Suprapubic skin (tissue), 4 donors: ENCODE data around the gene SUMF1. TPM values are rescaled to one million over a fixed set of nuclear protein-coding genes. Genes with fewer than 3 reads are reported as not detected.

Source experiments
- DNase-seq, 2 donors: peaks; one replicate each; pipeline ENCODE4 v3.0.0-alpha.2; 2019; ENCODE audit warnings: low spot score in 2 of 2
- H3K27ac ChIP-seq: fragments of 200-600 bp; sonication (generic); one replicate; pipeline ENCODE4 v1.5.1; 2019
- H3K27me3 ChIP-seq: fragments of 200-600 bp; sonication (generic); one replicate; pipeline ENCODE4 v1.5.1; 2019
- H3K36me3 ChIP-seq: fragments of 200-600 bp; sonication (generic); one replicate; pipeline ENCODE4 v1.5.1; 2019
- H3K4me1 ChIP-seq: fragments of 200-600 bp; sonication (generic); one replicate; pipeline ENCODE4 v1.5.1; 2019
- H3K4me3 ChIP-seq: fragments of 200-600 bp; sonication (generic); one replicate; pipeline ENCODE4 v1.5.1; 2019; ENCODE audit warnings: mild to moderate bottlenecking
- H3K9me3 ChIP-seq: fragments of 200-600 bp; sonication (generic); one replicate; pipeline ENCODE4 v1.5.1; 2019
- EP300 ChIP-seq: sonication (generic); formaldehyde crosslinking; IDR thresholded peaks from one replicate; pipeline ENCODE4 v1.6.1; 2017; ENCODE audit warnings: antibody characterized with exemption
- POLR2A ChIP-seq, 2 donors: fragments of 450-650 bp; IDR thresholded peaks; one replicate each; pipeline ENCODE4 v1.6.1; 2017; ENCODE audit warnings: antibody characterized with exemption in 2 of 2, mild to moderate bottlenecking in 2 of 2, moderate library complexity in 2 of 2
- POLR2AphosphoS5 ChIP-seq, 3 donors: sonication (generic); formaldehyde crosslinking; IDR thresholded peaks; one replicate each; pipeline ENCODE4 v1.6.1; 2017; ENCODE audit warnings: antibody characterized with exemption in 3 of 3
- WGBS: methylation state at CpG from one replicate; pipeline ENCODE4 v1.1.5; 2018; 5-methylcytosine and 5-hydroxymethylcytosine counted together
- total RNA-seq, 4 donors: library from RNA; depleted of rRNA; stranded (reverse); fragments of >200 nt; gene quantifications; one replicate each; pipeline ENCODE4 v1.1.0, GENCODE V29; 2016
- TF ChIP-seq, protein P1 (sequence below), 2 donors: fragments of 200-600 bp in 1 of 2; fragments of 450-650 bp in 1 of 2; sonication (generic) in 1 of 2; IDR thresholded peaks; one replicate each; pipeline ENCODE4 v1.5.1; 2016 to 2019; ENCODE audit warnings: antibody characterized with exemption in 2 of 2, mild to moderate bottlenecking in 1 of 2, moderate library complexity in 1 of 2

Gene SUMF1
- total RNA-seq, 4 donors from 2014 or later = 38.9 to 47.3 (median 42.3) TPM

DNA sequence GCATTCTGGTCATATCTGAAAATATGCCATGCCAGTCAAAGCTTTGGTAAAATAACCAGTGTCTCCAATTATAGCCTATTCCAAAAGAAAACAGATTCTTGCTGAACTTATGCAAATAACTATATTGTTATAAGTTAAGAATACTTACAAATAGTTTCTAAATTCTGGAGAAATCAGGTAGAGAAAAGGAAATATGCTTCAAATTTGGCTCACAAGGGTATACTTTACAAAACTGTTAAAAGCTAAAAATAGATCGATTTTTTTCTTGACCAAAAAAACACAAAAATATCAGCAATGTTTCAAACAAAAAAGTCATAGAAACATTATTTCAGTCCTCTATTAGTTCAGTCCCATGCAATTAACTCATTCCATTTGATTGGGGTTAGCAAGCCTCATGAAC lies 140.2 kb downstream of the SUMF1 start:
- Histone ChIP-seq H3K27me3 (no peaks in the 10 kb centered on the region), H3K4me3 (no peak overlapping the region), H3K36me3 (no peaks in the 10 kb centered on the region), H3K9me3 (peaks cover 4% of the 10 kb centered on the region), H3K4me1 (peaks cover 19% of the 10 kb centered on the region), H3K27ac (no peak overlapping the region)
- TF ChIP-seq POLR2A (IDR thresholded peaks at IDR 0.05) = no peak
- no peak for TF ChIP-seq EP300
- TF ChIP-seq, protein P1, sequence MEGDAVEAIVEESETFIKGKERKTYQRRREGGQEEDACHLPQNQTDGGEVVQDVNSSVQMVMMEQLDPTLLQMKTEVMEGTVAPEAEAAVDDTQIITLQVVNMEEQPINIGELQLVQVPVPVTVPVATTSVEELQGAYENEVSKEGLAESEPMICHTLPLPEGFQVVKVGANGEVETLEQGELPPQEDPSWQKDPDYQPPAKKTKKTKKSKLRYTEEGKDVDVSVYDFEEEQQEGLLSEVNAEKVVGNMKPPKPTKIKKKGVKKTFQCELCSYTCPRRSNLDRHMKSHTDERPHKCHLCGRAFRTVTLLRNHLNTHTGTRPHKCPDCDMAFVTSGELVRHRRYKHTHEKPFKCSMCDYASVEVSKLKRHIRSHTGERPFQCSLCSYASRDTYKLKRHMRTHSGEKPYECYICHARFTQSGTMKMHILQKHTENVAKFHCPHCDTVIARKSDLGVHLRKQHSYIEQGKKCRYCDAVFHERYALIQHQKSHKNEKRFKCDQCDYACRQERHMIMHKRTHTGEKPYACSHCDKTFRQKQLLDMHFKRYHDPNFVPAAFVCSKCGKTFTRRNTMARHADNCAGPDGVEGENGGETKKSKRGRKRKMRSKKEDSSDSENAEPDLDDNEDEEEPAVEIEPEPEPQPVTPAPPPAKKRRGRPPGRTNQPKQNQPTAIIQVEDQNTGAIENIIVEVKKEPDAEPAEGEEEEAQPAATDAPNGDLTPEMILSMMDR (IDR thresholded peaks at IDR 0.05) = no peak
- no peak for TF ChIP-seq POLR2AphosphoS5 (IDR thresholded peaks at IDR 0.05)
- WGBS = 100% methylated on average over 1 of the region's 1 CpG
- no peak for DNase-seq

DNA sequence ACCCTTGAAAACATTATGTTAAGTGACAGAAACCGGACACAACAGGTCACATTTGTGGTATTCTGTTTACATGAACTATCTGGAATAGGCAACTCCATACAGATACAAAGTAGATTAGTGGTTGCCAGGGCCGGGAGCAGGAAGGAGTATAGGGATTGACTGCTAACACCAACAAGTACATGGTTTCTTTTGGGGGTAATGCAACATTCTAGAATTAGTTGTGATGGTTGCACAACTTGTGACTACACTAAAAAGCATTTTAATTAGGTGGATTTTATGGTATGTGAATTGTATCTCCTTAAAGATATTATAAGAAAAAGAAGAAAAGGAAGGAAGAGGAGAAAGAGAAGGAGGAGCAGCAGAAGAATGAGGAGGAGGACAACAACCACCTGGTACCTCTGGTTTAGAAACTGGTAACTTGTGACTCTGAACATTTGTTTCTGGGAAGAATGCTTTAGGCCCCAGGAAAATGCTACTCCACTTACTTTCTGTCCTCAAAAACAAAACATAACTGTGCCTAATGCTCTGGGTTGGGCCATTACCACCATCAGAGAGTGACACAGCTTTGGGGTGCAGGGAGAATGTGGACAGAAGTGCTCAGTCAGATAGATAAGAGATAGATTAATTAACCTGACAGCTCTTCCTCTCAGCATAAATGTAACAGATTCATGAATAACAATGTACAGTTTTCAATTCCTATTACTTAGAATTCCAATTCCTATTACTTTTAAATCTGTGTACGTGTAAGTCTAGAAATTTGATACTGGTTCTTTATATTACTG lies 143.6 kb downstream of the SUMF1 start:
- peak overlapping the region; percentile 19 for H3K27ac ChIP-seq

DNA sequence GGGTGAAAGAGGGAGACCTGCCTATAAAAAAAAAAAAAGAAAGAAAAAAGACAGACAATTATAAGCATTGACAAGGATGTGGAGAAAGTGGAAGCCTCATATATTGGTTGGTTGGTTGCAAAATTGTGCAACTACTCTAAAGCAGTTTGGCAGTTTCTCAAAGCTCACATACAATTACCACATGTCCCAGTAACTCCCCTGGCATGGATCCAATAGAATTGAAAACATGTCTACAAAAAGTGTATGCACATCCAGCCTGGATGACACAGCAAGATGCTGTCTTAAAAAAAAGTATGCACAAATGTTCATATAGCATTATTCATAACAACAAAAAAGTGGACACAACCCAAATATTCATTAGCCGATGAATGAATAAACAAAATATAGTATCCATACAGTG lies 144.4 kb downstream of the SUMF1 start:
- Histone ChIP-seq H3K9me3 (no peaks in the 10 kb centered on the region), H3K36me3 (no peaks in the 10 kb centered on the region), H3K4me3 (no peak overlapping the region), H3K4me1 (peaks cover 35% of the 10 kb centered on the region), H3K27me3 (no peaks in the 10 kb centered on the region), H3K27ac (peak overlapping the region; percentile 19)
- 44% methylated on average over 1 of the region's 1 CpG for WGBS
- no peak for DNase-seq
- no peak for TF ChIP-seq EP300
- TF ChIP-seq, protein P1 (IDR thresholded peaks at IDR 0.05) = no peak
- TF ChIP-seq POLR2AphosphoS5 (IDR thresholded peaks at IDR 0.05) = no peak
- TF ChIP-seq POLR2A (IDR thresholded peaks at IDR 0.05) = no peak

More for the DNA sequence above, 143.6 kb downstream of the SUMF1 start:
- H3K36me3 ChIP-seq = no peaks in the 10 kb centered on the region
- H3K4me1 ChIP-seq = peaks cover 35% of the 10 kb centered on the region
- H3K27me3 ChIP-seq = no peaks in the 10 kb centered on the region
- 88% methylated on average over 3 of the region's 3 CpGs for WGBS
- no peak overlapping the region for H3K4me3 ChIP-seq
- H3K9me3 ChIP-seq = no peaks in the 10 kb centered on the region
- TF ChIP-seq EP300 (no peak), POLR2AphosphoS5 (IDR thresholded peaks at IDR 0.05) (no peak), POLR2A (IDR thresholded peaks at IDR 0.05) (no peak)
- TF ChIP-seq, protein P1 (IDR thresholded peaks at IDR 0.05) = no peak
- no peak for DNase-seq

DNA sequence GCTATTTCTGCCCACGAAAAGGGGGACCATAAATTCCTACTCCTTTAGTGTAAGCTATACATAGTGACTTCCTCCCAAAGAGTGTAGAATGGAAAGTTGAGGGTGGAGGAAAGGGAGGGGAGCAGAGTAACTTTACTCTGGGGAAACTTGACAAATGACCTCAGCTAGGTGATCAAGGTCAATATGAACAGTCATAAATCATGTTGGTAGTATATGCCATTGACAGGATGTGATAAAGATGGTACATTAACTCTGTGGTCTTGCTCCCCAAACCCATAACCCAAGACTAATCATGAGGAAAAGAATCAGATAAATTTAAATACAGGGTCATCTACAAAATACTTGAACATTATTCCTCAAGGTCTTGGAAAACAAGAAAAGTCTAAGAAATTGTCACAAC lies 145.3 kb downstream of the SUMF1 start:
- H3K36me3 ChIP-seq = peaks cover 4% of the 10 kb centered on the region
- peaks cover 35% of the 10 kb centered on the region for H3K4me1 ChIP-seq
- TF ChIP-seq, protein P1 (IDR thresholded peaks at IDR 0.05) = no peak
- no peak for TF ChIP-seq POLR2AphosphoS5 (IDR thresholded peaks at IDR 0.05)
- H3K27ac ChIP-seq = no peak overlapping the region
- H3K27me3 ChIP-seq = no peaks in the 10 kb centered on the region
- 85% methylated on average over 1 of the region's 1 CpG for WGBS
- H3K4me3 ChIP-seq = no peak overlapping the region
- no peaks in the 10 kb centered on the region for H3K9me3 ChIP-seq
- no peak for DNase-seq

DNA sequence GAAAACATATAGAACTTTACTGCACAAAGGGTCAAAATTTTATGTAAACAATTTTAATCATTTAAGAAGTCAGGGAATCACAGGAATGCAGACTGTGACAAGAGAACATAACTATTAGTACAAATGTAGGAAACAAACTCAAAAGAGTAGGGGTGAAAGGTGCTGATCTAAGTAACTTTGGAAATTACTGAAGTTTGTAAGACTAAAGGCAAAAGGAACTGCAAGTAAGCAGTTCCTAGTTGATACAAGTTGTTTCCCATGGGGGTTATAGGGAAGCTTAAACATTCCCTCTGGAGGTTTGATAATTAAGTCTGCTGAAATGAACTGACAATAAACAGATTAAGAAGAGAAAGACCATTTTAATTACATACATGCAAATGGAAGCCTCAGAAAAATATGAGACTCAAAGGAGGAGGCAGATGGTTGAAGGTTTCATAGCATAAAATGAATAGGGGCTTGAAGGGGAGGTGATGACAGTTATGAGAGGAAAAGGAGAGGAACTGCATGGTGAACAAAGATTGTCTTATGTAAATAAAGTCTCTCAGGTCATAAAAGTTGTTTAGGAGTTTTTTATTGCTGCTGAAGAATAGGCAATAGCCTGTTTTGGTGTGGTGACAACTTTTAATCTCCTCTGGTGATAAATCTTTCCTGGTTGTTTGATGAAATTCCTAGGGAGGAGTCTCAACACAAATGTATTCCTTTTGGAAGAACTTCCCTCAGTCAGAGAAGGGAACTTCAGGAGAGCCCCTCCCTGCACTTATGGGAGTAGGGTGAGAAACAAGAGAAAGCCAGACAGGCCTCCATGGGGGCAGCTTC lies 146.8 kb downstream of the SUMF1 start:
- no peaks in the 10 kb centered on the region for H3K27me3 ChIP-seq
- no peak for TF ChIP-seq POLR2A (IDR thresholded peaks at IDR 0.05)
- peaks cover 35% of the 10 kb centered on the region for H3K4me1 ChIP-seq
- no peak overlapping the region for H3K27ac ChIP-seq
- no peak overlapping the region for H3K4me3 ChIP-seq
- no peaks in the 10 kb centered on the region for H3K9me3 ChIP-seq
- peaks cover 19% of the 10 kb centered on the region for H3K36me3 ChIP-seq
- DNase-seq = no peak
